Aorta (tissue), 5 donors: Measurements from ENCODE around the gene TALDO1. TPM values are rescaled to one million over a fixed set of nuclear protein-coding genes. Genes with fewer than 3 reads are reported as not detected.
A peak's percentile ranks its signal among the peaks of the same experiment; 100 is the strongest.

ENCODE experiments used
- ATAC-seq: fragments of 200-7000 bp; cut with Tn5 transposase; one replicate; pipeline ENCODE4 v1.9.1; 2022; ENCODE audit warnings: moderate library complexity; ENCODE audit not compliant: low FRiP score
- DNase-seq, 2 donors: peaks; one replicate each; pipeline ENCODE4 v3.0.0-alpha.2; 2020
- H3K27ac ChIP-seq, 2 donors: one replicate each; pipeline ENCODE4 v1.5.1; 2013; ENCODE audit warnings: low read length in 2 of 2, mild to moderate bottlenecking in 2 of 2, moderate library complexity in 2 of 2, control low read depth in 1 of 2, inconsistent platforms in 1 of 2, low read depth in 1 of 2
- H3K27me3 ChIP-seq, 2 donors: one replicate each; pipeline ENCODE4 v1.6.1; 2013; ENCODE audit warnings: control low read depth in 1 of 2, low read length in 1 of 2, mild to moderate bottlenecking in 1 of 2, moderate library complexity in 1 of 2; ENCODE audit not compliant: insufficient read depth in 2 of 2, control insufficient read depth in 1 of 2
- H3K36me3 ChIP-seq, 2 donors: one replicate each; pipeline ENCODE4 v1.6.1; 2013; ENCODE audit warnings: control low read depth in 1 of 2, low read length in 1 of 2, mild to moderate bottlenecking in 1 of 2; ENCODE audit not compliant: insufficient read depth in 2 of 2, control insufficient read depth in 1 of 2
- H3K4me1 ChIP-seq, 2 donors: one replicate each; pipeline ENCODE4 v1.6.1; 2013; ENCODE audit warnings: low read length in 2 of 2, control low read depth in 1 of 2, mild to moderate bottlenecking in 1 of 2, moderate library complexity in 1 of 2; ENCODE audit not compliant: insufficient read depth in 2 of 2, control insufficient read depth in 1 of 2
- H3K4me3 ChIP-seq, 2 donors: one replicate each; pipeline ENCODE4 v1.5.1; 2013; ENCODE audit warnings: low read length in 2 of 2, control low read depth in 1 of 2, mild to moderate bottlenecking in 1 of 2
- H3K9me3 ChIP-seq: one replicate; pipeline ENCODE4 v1.6.1; 2013; ENCODE audit warnings: mild to moderate bottlenecking, low read length; ENCODE audit not compliant: control insufficient read depth
- WGBS, 2 donors: extraction: QIAGEN DNeasy Blood & Tissue Kit; methylation state at CpG; one replicate each; pipeline ENCODE4 v1.1.7; 2013; 5-methylcytosine and 5-hydroxymethylcytosine counted together
- intact Hi-C, 2 donors: fragments of 100-400 bp; cut with DNase I; formaldehyde crosslinking; loops; one replicate each; pipeline versions ENCODE4 v1.14.2 to v1.15.0; 2022
- polyA plus RNA-seq, 2 donors: library from polyadenylated mRNA; stranded (reverse); fragments of 200-250 nt; gene quantifications; one replicate each; pipeline ENCODE4 v1.2.3, GENCODE V29; 2013
- total RNA-seq, 2 donors: library from RNA; stranded (reverse); fragmentation: NEBNext Ultra II Directional; extraction: Animal tissue kit (Norgen Biotek cat#: 25700); gene quantifications; one replicate each; pipeline ENCODE4 v1.2.1, GENCODE V29; 2021
- donor health status: healthy with polysubstance abuse.
- donor health status: Bipolar disorder and iron deficiency.
- donor health status: DM: no; HTN: no; CAD: no.
- donor health status: DM: no; HTN: no; CAD: no.
- donor health status: DM: yes; HTN: yes; CAD: no.

TALDO1 gene
- total and polyA plus RNA-seq, 4 donors: 113 to 187 (median 126) TPM

- no peaks in the 10 kb centered on the region for H3K27me3 ChIP-seq
- H3K4me1 ChIP-seq: no peaks in the 10 kb centered on the region
- intact Hi-C loops: loop anchor here in 1 of 2 donors (5.0 kb wide), 1 partner anchor 102 kb away; no protein-coding TSS in a partner anchor
- peak; percentile 36 for ATAC-seq
- WGBS, 2 donors: 81 to 82% methylated on average over 18 of the region's 18 CpGs
- no peak overlapping the region for H3K4me3 ChIP-seq
- H3K27ac ChIP-seq: no peak overlapping the region
- DNase-seq: no peak
- H3K36me3 ChIP-seq: peaks cover 3 to 5% of the 10 kb centered on the region in 2 donors
- no peaks in the 10 kb centered on the region for H3K9me3 ChIP-seq
Observed at GRCh38 chr11:764322-765024, 17.2 kb downstream of the TALDO1 start.

- intact Hi-C loops: no loop called here
- WGBS, 2 donors: 66 to 72% methylated on average over 19 of the region's 19 CpGs
- Histone ChIP-seq H3K9me3 (no peaks in the 10 kb centered on the region), H3K27ac (no peak overlapping the region), H3K4me1 (no peaks in the 10 kb centered on the region), H3K36me3 (peaks cover 3 to 4% of the 10 kb centered on the region in 2 donors), H3K4me3 (no peak overlapping the region), H3K27me3 (no peaks in the 10 kb centered on the region)
- DNase-seq (peak in 1 of 2 donors; percentile 82), ATAC-seq (peak; percentile 62)
Observed at GRCh38 chr11:765025-765801, 17.9 kb downstream of the TALDO1 start.

- DNase-seq (no peak), ATAC-seq (no peak)
- H3K36me3 ChIP-seq: peaks cover 0 to 3% of the 10 kb centered on the region in 2 donors
- 94 to 99% methylated on average over 8 of the region's 8 CpGs for WGBS, 2 donors
- no peak overlapping the region for H3K4me3 ChIP-seq
- no peaks in the 10 kb centered on the region for H3K27me3 ChIP-seq
- intact Hi-C loops: no loop called here
- H3K27ac ChIP-seq: no peak overlapping the region
- H3K9me3 ChIP-seq: no peaks in the 10 kb centered on the region
- H3K4me1 ChIP-seq: no peaks in the 10 kb centered on the region
Observed at GRCh38 chr11:765802-766091, 18.5 kb downstream of the TALDO1 start.

GRCh38 chr11:766106-766935 is 19.1 kb downstream of the TALDO1 start:
- peaks cover 0 to 3% of the 10 kb centered on the region in 2 donors for H3K36me3 ChIP-seq
- ATAC-seq (no peak), DNase-seq (no peak)
- no peaks in the 10 kb centered on the region for H3K27me3 ChIP-seq
- H3K4me1 ChIP-seq: no peaks in the 10 kb centered on the region
- 72 to 75% methylated on average over 11 of the region's 11 CpGs for WGBS, 2 donors
- no peak overlapping the region for H3K27ac ChIP-seq
- intact Hi-C loops: no loop called here
- no peaks in the 10 kb centered on the region for H3K9me3 ChIP-seq
- H3K4me3 ChIP-seq: no peak overlapping the region

GRCh38 chr11:766936-767210 is 19.6 kb downstream of the TALDO1 start:
- no peaks in the 10 kb centered on the region for H3K27me3 ChIP-seq
- H3K27ac ChIP-seq: no peak overlapping the region
- DNase-seq (no peak), ATAC-seq (no peak)
- no peak overlapping the region for H3K4me3 ChIP-seq
- WGBS, 2 donors: 91 to 95% methylated on average over 2 of the region's 2 CpGs
- intact Hi-C loops: no loop called here
- peaks cover 0 to 3% of the 10 kb centered on the region in 2 donors for H3K36me3 ChIP-seq
- H3K9me3 ChIP-seq: no peaks in the 10 kb centered on the region
- no peaks in the 10 kb centered on the region for H3K4me1 ChIP-seq

DNA sequence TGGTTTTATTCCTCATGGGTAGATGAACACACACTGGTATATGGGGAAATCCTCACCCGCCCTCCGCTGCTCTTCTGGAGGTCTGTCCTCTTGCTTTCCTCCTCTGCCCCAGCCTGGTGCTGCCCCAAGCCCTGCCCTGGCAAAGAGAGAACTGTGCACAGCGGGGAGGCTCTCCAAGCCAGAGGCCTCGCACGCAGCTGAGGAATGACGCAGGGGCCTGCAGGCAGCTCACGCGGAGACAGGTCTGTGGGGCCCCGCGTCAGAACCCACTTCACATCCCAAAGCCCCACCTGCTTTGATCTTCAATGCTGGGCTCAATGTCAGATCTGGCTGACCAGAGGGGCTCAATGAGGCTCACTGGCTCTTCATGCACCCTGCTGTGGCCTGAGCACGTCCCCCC is 20.0 kb downstream of the TALDO1 start:
- H3K4me1 ChIP-seq: no peaks in the 10 kb centered on the region
- 90 to 93% methylated on average over 11 of the region's 11 CpGs for WGBS, 2 donors
- H3K9me3 ChIP-seq: no peaks in the 10 kb centered on the region
- DNase-seq (no peak), ATAC-seq (no peak)
- H3K4me3 ChIP-seq: no peak overlapping the region
- H3K27ac ChIP-seq: no peak overlapping the region
- no peaks in the 10 kb centered on the region for H3K27me3 ChIP-seq
- intact Hi-C loops: no loop called here
- peaks cover 0 to 3% of the 10 kb centered on the region in 2 donors for H3K36me3 ChIP-seq

DNA sequence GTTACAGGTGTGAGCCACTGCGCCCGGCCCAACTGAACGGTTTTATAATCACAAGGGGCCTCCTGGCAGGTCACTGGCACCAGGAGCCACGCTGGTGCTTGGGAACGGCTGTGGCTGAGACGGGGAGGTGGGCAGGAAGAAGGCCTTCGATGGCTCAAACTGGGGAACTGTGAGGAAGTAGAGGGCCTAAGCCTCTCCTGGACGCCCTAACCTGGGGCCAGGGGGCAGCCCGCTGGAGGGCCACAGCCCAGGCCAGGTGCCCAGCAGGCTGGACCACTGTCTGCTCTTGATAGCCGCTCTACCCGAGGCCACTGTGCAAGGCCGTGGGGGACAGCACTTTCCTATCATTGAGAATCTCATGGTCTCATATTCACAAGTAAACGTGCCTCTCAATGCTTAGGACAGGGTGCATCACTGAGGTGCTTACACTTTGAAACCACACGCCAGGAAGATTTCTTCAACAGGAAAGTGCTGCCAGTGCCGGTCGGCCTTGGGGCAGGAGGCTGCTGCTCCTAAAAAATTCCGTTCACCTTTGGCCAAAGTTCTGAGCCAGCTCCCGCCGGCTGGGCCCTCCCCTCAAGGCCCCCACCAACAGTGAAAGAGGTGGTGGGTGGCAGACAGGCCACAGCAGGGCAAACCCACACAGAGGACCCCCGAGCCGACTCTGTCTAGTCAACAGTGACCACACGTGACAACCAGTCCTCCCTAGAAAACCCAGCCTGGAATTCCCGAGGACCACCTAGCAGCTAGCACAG is 22.8 kb downstream of the TALDO1 start:
- Histone ChIP-seq H3K4me1 (no peaks in the 10 kb centered on the region), H3K27me3 (no peaks in the 10 kb centered on the region), H3K4me3 (no peak overlapping the region), H3K27ac (no peak overlapping the region), H3K9me3 (no peaks in the 10 kb centered on the region), H3K36me3 (peaks cover 0 to 1% of the 10 kb centered on the region in 2 donors)
- 86 to 90% methylated on average over 23 of the region's 23 CpGs for WGBS, 2 donors
- intact Hi-C loops: loop anchor here in 1 of 2 donors (10.0 kb wide), 1 partner anchor 215 kb away; no protein-coding TSS in a partner anchor
- ATAC-seq (no peak), DNase-seq (peak in 1 of 2 donors; percentile 39)
